ENCODE results near the gene NELFA.

GRCh38 chr4:2006367-2006766, 2.4 kb downstream of the NELFA start:
- TF ChIP-seq CTCF (conservative IDR thresholded peaks at IDR 0.05; ENCODE audit: low read depth, low read length), result no peak
- TF ChIP-seq EZH2 (IDR thresholded peaks at IDR 0.05; ENCODE audit: borderline replicate concordance, low read depth, low read length, poor library complexity, severe bottlenecking), result no peak
